GM12891 (cell line): ENCODE data around the gene GALNT10.

ENCODE experiments used
- POLR2A ChIP-seq: IDR thresholded peaks from 2 replicates; pipeline ENCODE4 v1.6.1; 2011; ENCODE audit warnings: low read depth, low read length, control low read depth
- POLR2AphosphoS5 ChIP-seq: IDR thresholded peaks from 2 replicates; pipeline ENCODE4 v1.6.1; 2011; ENCODE audit warnings: low read depth, low read length, control low read depth
- SPI1 ChIP-seq: IDR thresholded peaks from 2 replicates; pipeline ENCODE4 v1.6.1; 2011; ENCODE audit warnings: low read depth, low read length, control low read depth
- TAF1 ChIP-seq: IDR thresholded peaks from 2 replicates; pipeline ENCODE4 v1.6.1; 2011; ENCODE audit warnings: low read depth, low read length, control low read depth

- no peak for TF ChIP-seq POLR2AphosphoS5
- TF ChIP-seq POLR2A: no peak
- no peak for TF ChIP-seq TAF1
- TF ChIP-seq SPI1: no peak
These were observed 215.7 kb downstream of the GALNT10 start for GRCh38 chr5:154406231-154406630.
